HepG2 (cell line): ENCODE results near the gene NACC2. TPM values are rescaled to one million over a fixed set of nuclear protein-coding genes. Genes with fewer than 3 reads are reported as not detected.

Experiments
- ATAC-seq: fragments of 200-7000 bp; cut with Tn5 transposase; 3 replicates; pipeline ENCODE4 v1.9.1; 2020; ENCODE audit warnings: mild to moderate bottlenecking, moderate library complexity
- BruUV-seq: library from RNA; stranded (reverse); fragments of 400-500 nt; replicated peaks from 2 replicates; lab custom pipeline; 2021; lab: Mats Ljungman, UMichigan
- CTCF ChIA-PET: fragments of 300-600 bp; formaldehyde crosslinking; extraction: SDS; loops from one replicate; lab custom pipeline; 2021; ENCODE audit warnings: low total read pairs, inconsistent platforms, low intra/inter-chr PET ratio; lab: Yijun Ruan, JAX
- POLR2A ChIA-PET: fragments of 350-600 bp; sonication (Branson Sonifier 250); formaldehyde crosslinking; loops from one replicate; lab custom pipeline; 2020; ENCODE audit warnings: antibody characterized with exemption, inconsistent platforms; lab: Yijun Ruan, JAX
- DNase-seq: peaks from one replicate; pipeline ENCODE4 v3.0.0-alpha.2; 2015; ENCODE audit warnings: low spot score
- FAIRE-seq: peaks from 3 replicates; lab custom pipeline; 2011; peaks lifted over from hg19 to GRCh38; lab: Jason Lieb, UNC
- H2AFZ ChIP-seq: one replicate; pipeline ENCODE4 v1.6.1; 2011; ENCODE audit warnings: low read length, inconsistent platforms
- H3K27ac ChIP-seq: fragments of 300-600 bp; 3 replicates; pipeline ENCODE4 v1.8.0; 2011; ENCODE audit warnings: mixed run types, mild to moderate bottlenecking, mixed read lengths, low read length, inconsistent platforms; ENCODE audit not compliant: insufficient read depth; ENCODE audit errors: extremely low read length
- H3K27me3 ChIP-seq, 2 experiments: fragments of 200-600 bp in 1 of 2; 2 replicates in 1 of 2; 3 replicates in 1 of 2; pipeline versions ENCODE4 v1.6.0 to v1.8.0; 2011; ENCODE audit warnings: low read length in 2 of 2, mild to moderate bottlenecking in 2 of 2, moderate library complexity in 2 of 2, inconsistent platforms in 1 of 2; ENCODE audit not compliant: insufficient read depth in 2 of 2, control insufficient read depth in 1 of 2
- H3K36me3 ChIP-seq, 2 experiments: fragments of 200-600 bp in 1 of 2; replicated peaks in 1 of 2; 2 replicates in 1 of 2; 3 replicates in 1 of 2; pipeline versions ENCODE4 v1.5.1 to v1.8.0; 2011; ENCODE audit warnings: low read length in 2 of 2, inconsistent platforms in 1 of 2; ENCODE audit not compliant: insufficient read depth in 2 of 2, control insufficient read depth in 1 of 2
- H3K4me1 ChIP-seq: 2 replicates; pipeline ENCODE4 v1.5.1; 2012; ENCODE audit warnings: low read length, inconsistent platforms; ENCODE audit not compliant: insufficient read depth
- H3K4me2 ChIP-seq: 2 replicates; pipeline ENCODE4 v1.6.0; 2011; ENCODE audit warnings: low read depth, low read length, inconsistent platforms
- H3K4me3 ChIP-seq, 3 experiments: fragments of 200-600 bp in 1 of 3; sonication (generic), shearing (Covaris generic) in 1 of 3; replicated peaks in 1 of 3; 2 replicates each; pipeline ENCODE4 v1.5.1; 2011 to 2016; ENCODE audit warnings: low read length in 3 of 3, inconsistent platforms in 2 of 3, low read depth in 2 of 3, mild to moderate bottlenecking in 2 of 3, control low read depth in 1 of 3, mixed read lengths in 1 of 3; ENCODE audit not compliant: insufficient read depth in 1 of 3
- H3K79me2 ChIP-seq: one replicate; pipeline ENCODE4 v1.6.1; 2011; ENCODE audit warnings: low read length, inconsistent platforms; ENCODE audit not compliant: insufficient read depth
- H3K9ac ChIP-seq: 2 replicates; pipeline ENCODE4 v1.6.0; 2011; ENCODE audit warnings: mild to moderate bottlenecking, low read depth, low read length, inconsistent platforms; ENCODE audit not compliant: insufficient read depth
- H3K9me3 ChIP-seq: 2 replicates; pipeline ENCODE4 v1.5.1; 2012; ENCODE audit warnings: mild to moderate bottlenecking, low read length
- H4K20me1 ChIP-seq: 2 replicates; pipeline ENCODE4 v1.6.0; 2011; ENCODE audit warnings: inconsistent platforms, mild to moderate bottlenecking, low read length, moderate library complexity; ENCODE audit not compliant: insufficient read depth
- AGO2 ChIP-seq: fragments of 200-400 bp; formaldehyde crosslinking; optimal IDR thresholded peaks from 2 replicates; pipeline ENCODE3; 2017; ENCODE audit warnings: mild to moderate bottlenecking, low read depth, low read length, moderate library complexity
- DMAP1 ChIP-seq: IDR thresholded peaks from 2 replicates; pipeline ENCODE4 v1.6.1; 2016
- E2F5 ChIP-seq: sonication (generic); formaldehyde crosslinking; conservative IDR thresholded peaks from 2 replicates; pipeline ENCODE4 v1.4.0; 2020; ENCODE audit warnings: missing genetic modification reagents
- MAFF ChIP-seq: IDR thresholded peaks from 2 replicates; pipeline ENCODE4 v1.6.1; 2011; ENCODE audit warnings: low read depth, low read length, improper control_type of control experiment
- MAFK ChIP-seq, 2 experiments: IDR thresholded peaks in 1 of 2; conservative IDR thresholded peaks in 1 of 2; 2 replicates each; pipeline ENCODE4 v1.6.1; 2011; ENCODE audit warnings: improper control_type of control experiment in 2 of 2, low read length in 2 of 2
- MTF1 ChIP-seq: sonication (generic); formaldehyde crosslinking; IDR thresholded peaks from 2 replicates; pipeline ENCODE4 v1.5.0; 2020; ENCODE audit warnings: missing genetic modification reagents
- RBFOX2 ChIP-seq: fragments of 200-400 bp; formaldehyde crosslinking; IDR thresholded peaks from 2 replicates; pipeline ENCODE4 v1.6.1; 2017; ENCODE audit warnings: low read depth, mild to moderate bottlenecking, low read length
- ZNF678 ChIP-seq: sonication (generic); formaldehyde crosslinking; IDR thresholded peaks from 2 replicates; pipeline ENCODE4 v1.4.0; 2020; ENCODE audit warnings: mild to moderate bottlenecking, missing genetic modification reagents
- ZNF850 ChIP-seq: sonication (generic); formaldehyde crosslinking; conservative IDR thresholded peaks from 2 replicates; pipeline ENCODE4 v1.9.0; 2021; ENCODE audit warnings: mild to moderate bottlenecking, missing genetic modification reagents
- whole genome bisulfite sequencing: methylation state at CpG from one replicate; pipeline ENCODE4 v1.1.6; 2017; ENCODE audit warnings: low lambda C conversion rate; 5-methylcytosine and 5-hydroxymethylcytosine counted together
- in situ Hi-C: cut with HindIII; loops from 2 replicates; pipeline ENCODE4 v1.10.0; 2017; ENCODE audit warnings: low pct_unique_long_range_greater_than_20kb; ENCODE audit not compliant: extremely low pct_ligation_motif_present
- intact Hi-C: fragments of 100-400 bp; cut with micrococcal nuclease; formaldehyde crosslinking; loops from one replicate; pipeline ENCODE4 v1.10.0; 2022; ENCODE audit not compliant: unreplicated experiment
- polyA plus RNA-seq, 8 experiments: library from polyadenylated mRNA; depleted of rRNA in 3 of 8; stranded (reverse) in 7 of 8; unstranded in 1 of 8; fragments of >200 nt; fragmentation: Illumina TruSeq in 4 of 8; extraction: Trizol in 4 of 8; gene quantifications; 2 replicates each; pipeline versions ENCODE4 v1.2.1 to v1.2.3, GENCODE V29; 2011 to 2016; ENCODE audit warnings: low read depth in 4 of 8, missing spikeins in 1 of 8, mixed read lengths in 1 of 8; ENCODE audit not compliant: insufficient read depth in 1 of 8
- total RNA-seq, 5 experiments: library from RNA; depleted of rRNA; stranded (reverse); fragments of >200 nt; fragmentation: Illumina TruSeq; extraction: Trizol; gene quantifications; 2 replicates each; pipeline ENCODE4 v1.2.3, GENCODE V29; 2016; ENCODE audit warnings: low read depth in 1 of 5

NACC2 gene
- total and polyA plus RNA-seq, 2 of the 13 experiments (the other 11 are each of a cell fraction or from before 2014, with no cell fraction given) = 5.9 to 12.3 TPM

GRCh38 chr9:136044207-136044970 is 50.7 kb downstream of the NACC2 start:
- intact Hi-C loops (no loop called here), in situ Hi-C loops (no loop called here)
- Histone ChIP-seq H3K27ac (no peak overlapping the region), H3K79me2 (peaks cover 12% of the 10 kb centered on the region), H3K4me3 (no peak overlapping the region), H2AFZ (no peak overlapping the region), H3K4me2 (no peak overlapping the region), H3K27me3 (no peaks in the 10 kb centered on the region), H3K4me1 (no peaks in the 10 kb centered on the region), H3K9me3 (peaks cover 5% of the 10 kb centered on the region; the same call in 1 of the 2 replicates), H4K20me1 (0 out of 2 replicates have a peak, but pooled peaks cover 4% of the 10 kb centered on the region), H3K36me3 (peaks cover 15 to 48% of the 10 kb centered on the region in 2 experiments; a peak in 4 of 5 replicates), H3K9ac (no peak overlapping the region)
- WGBS = 98% methylated on average over 19 of the region's 25 CpGs
- TF ChIP-seq AGO2 = peak; percentile 37
- 0 out of 2 replicates have a peak, but pooled peaks have one; percentile 12 for TF ChIP-seq RBFOX2
- TF ChIP-seq MTF1 (CRISPR knock-in tag) = no peak
- TF ChIP-seq MAFF = no peak
- no peak for TF ChIP-seq DMAP1
- TF ChIP-seq ZNF850 (CRISPR knock-in tag) = no peak
- no peak for TF ChIP-seq ZNF678
- no peak for TF ChIP-seq E2F5
- TF ChIP-seq MAFK (conservative IDR thresholded peaks at IDR 0.05 in 1 of 2, IDR thresholded peaks at IDR 0.05 in 1 of 2; ENCODE audit: low read length in 2 of 2) = peak in 1 of 2 experiments; percentile 5; a peak in 1 of 4 replicates
- no peak for ATAC-seq
- DNase-seq = no peak
- no peak for FAIRE-seq
- POLR2A ChIA-PET = no interaction called here
- BruUV-seq = no TSS peak
- CTCF ChIA-PET = no interaction called here
